Stimulated activated CD8-positive, alpha-beta memory T cell treated with anti-CD3 and anti-CD28 coated beads, Interleukin-7, amount 100 ng/mL, for 24 hours (primary cell): Measurements from ENCODE around the gene DNAH12.

Experiments
- DNase-seq: peaks from one replicate; pipeline ENCODE4 v3.0.0-alpha.2; 2020; ENCODE audit warnings: low read depth

DNAH12 gene, protein sequence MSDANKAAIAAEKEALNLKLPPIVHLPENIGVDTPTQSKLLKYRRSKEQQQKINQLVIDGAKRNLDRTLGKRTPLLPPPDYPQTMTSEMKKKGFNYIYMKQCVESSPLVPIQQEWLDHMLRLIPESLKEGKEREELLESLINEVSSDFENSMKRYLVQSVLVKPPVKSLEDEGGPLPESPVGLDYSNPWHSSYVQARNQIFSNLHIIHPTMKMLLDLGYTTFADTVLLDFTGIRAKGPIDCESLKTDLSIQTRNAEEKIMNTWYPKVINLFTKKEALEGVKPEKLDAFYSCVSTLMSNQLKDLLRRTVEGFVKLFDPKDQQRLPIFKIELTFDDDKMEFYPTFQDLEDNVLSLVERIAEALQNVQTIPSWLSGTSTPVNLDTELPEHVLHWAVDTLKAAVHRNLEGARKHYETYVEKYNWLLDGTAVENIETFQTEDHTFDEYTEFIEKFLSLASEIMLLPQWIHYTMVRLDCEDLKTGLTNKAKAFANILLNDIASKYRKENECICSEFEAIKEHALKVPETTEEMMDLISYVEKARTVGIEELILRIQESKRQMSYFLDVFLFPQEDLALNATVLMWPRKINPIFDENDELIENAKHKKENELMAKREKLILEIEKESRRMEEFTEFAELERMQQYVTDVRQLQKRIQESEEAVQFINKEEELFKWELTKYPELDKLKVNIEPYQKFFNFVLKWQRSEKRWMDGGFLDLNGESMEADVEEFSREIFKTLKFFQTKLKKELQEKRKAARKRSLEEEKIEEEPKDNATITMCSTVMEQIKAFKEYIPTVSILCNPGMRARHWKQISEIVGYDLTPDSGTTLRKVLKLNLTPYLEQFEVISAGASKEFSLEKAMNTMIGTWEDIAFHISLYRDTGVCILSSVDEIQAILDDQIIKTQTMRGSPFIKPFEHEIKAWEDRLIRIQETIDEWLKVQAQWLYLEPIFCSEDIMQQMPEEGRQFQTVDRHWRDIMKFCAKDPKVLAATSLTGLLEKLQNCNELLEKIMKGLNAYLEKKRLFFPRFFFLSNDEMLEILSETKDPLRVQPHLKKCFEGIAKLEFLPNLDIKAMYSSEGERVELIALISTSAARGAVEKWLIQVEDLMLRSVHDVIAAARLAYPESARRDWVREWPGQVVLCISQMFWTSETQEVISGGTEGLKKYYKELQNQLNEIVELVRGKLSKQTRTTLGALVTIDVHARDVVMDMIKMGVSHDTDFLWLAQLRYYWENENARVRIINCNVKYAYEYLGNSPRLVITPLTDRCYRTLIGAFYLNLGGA (N-terminal part only)

GRCh38 chr3:57544181-57545125 lies at the start of gene DNAH12:
Gene DNAH12, minus strand, starts transcription at chr3:57544344. Its CDS starts 1,474 bp downstream, at chr3:57542870.
- no peak for DNase-seq

- DNase-seq = no peak
Observed at GRCh38 chr3:57592306-57592705, 48.2 kb upstream of the DNAH12 start.

DNA sequence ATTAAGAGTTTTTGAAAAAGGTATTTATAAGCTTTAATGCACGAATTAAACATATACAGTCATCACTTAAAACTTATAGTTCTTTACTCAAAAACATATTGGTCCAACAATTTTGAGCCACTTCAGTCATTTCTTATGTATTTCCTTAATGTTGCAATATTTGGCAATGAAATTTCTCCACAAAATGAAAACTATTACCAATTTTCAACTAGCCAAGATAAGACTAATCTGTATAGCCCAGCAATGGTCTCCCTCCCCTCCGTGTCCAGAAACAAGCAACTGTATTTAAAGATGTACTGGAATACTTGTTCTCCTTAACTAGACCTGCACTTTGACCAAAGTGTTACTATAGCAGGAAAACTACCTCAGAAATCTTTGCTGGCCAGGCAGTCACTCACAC lies 43.8 kb upstream of the DNAH12 start:
- no peak for DNase-seq

DNA sequence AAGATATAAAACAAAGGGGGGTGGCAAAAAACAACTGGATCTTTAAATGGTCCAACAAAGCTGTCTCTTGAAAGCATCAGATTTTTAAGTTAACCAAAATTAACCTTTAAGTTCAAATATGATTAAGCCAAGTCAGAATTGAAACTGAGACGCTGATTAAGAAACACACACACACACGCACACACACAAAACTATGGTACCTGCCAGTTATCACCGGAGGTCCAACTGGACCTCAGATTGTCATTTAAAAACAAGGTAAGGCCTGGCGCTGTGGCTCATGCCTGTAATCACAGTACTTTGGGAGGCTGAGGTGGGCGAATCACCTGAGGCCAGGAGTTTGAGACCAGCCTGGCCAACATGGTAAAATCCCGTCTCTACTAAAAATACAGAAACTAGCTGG lies 42.6 kb upstream of the DNAH12 start:
- DNase-seq = no peak

GRCh38 chr3:57583544-57583943 lies 39.4 kb upstream of the DNAH12 start:
- DNase-seq = no peak

DNA sequence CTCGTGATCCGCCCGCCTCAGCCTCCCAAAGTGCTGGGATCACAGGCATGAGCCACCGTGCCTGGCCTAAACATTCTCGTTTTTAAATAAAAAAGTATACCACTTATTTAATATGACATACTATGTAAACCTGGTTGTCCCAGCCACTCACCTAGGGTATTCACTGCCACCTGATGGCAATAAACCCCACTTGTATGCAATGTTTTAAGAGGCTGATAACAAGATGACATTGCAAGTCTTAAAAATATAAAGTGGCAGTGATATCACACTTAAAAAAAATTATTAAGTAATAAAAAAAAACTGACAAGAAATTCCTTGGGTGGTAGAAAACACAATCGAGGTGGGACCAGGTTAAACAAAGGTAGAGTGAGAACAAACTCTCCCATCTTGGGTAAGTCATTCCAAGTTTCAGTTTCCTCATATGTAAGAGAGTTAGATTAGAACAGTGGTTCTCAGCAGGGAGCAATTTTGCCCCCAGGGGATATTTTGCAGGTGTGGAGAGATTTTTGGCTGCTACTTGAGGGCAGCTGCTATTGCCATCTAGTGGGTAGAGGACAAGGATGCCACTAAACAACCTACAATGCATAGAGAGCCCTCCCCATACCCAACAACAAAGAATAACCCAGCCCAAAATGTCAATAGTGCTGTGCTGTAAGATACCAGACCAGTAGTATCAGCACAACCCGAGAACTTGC lies 38.5 kb upstream of the DNAH12 start:
- no peak for DNase-seq

- no peak for DNase-seq
Observed at GRCh38 chr3:57577801-57578200, 33.7 kb upstream of the DNAH12 start.

GRCh38 chr3:57575966-57576626 lies 32.0 kb upstream of the DNAH12 start:
- no peak for DNase-seq

GRCh38 chr3:57572096-57572495 lies 28.0 kb upstream of the DNAH12 start:
- no peak for DNase-seq

- DNase-seq = no peak
Observed at GRCh38 chr3:57570878-57571277, 26.7 kb upstream of the DNAH12 start.

- DNase-seq = no peak
Observed at GRCh38 chr3:57569859-57570450, 25.8 kb upstream of the DNAH12 start.

GRCh38 chr3:57559526-57559925 lies 15.4 kb upstream of the DNAH12 start:
- no peak for DNase-seq

- no peak for DNase-seq
Observed at GRCh38 chr3:57557085-57557537, 13.0 kb upstream of the DNAH12 start.

- DNase-seq = peak; percentile 7
Observed at GRCh38 chr3:57556459-57557084, 12.4 kb upstream of the DNAH12 start.

GRCh38 chr3:57555738-57556458 lies 11.8 kb upstream of the DNAH12 start, which contains the start of gene PDE12:
Gene PDE12, plus strand, starts transcription at chr3:57556274. Its CDS starts 106 bp downstream, at chr3:57556380.
- peak; percentile 64 for DNase-seq

GRCh38 chr3:57555306-57555705 lies 11.2 kb upstream of the DNAH12 start:
- DNase-seq = no peak

DNA sequence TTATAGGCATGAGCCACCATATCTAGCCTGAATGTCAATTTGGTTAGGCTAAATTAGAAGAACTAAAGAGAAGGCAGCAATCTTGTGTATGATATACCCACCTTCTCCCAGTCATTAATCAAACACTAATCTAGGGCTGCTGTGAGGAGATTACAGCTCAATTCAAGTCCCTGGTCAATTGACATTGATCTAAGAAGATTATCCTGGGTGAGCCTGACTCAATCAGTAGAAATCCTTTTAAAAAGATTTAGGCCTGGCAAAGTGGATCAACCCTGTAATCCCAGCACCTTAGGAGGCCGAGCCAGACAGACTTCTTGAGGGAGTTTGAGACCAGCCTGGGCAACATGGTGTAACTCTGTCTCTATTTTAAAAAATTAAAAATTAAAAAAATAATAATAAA lies 2.5 kb upstream of the DNAH12 start:
- no peak for DNase-seq

GRCh38 chr3:57545636-57546268 lies 1.6 kb upstream of the DNAH12 start:
- no peak for DNase-seq
